ENCODE data around the gene FAM184B. TPM values are rescaled to one million over a fixed set of nuclear protein-coding genes. Genes with fewer than 3 reads are reported as not detected.

Gene FAM184B
- polyA plus RNA-seq, 1 experiment, result 0.01 TPM

GRCh38 chr4:17778431-17778830, 3.0 kb downstream of the FAM184B start:
- TF ChIP-seq CTCF (IDR thresholded peaks at IDR 0.05; ENCODE audit: insufficient read depth, low read depth, low read length), result no peak
- ChIA-PET POLR2A (no interaction called here), CTCF (interaction anchor here (1.0 kb wide), 1 partner anchor 29 kb away, joined by 3 read pairs; no protein-coding TSS in a partner anchor)
- Histone ChIP-seq H3K27me3 (ENCODE audit: control insufficient read depth, insufficient read depth, low read length) (peaks cover 15% of the 10 kb centered on the region), H3K4me3 (ENCODE audit: low read depth, low read length) (no peak overlapping the region), H3K36me3 (ENCODE audit: control insufficient read depth, insufficient read depth, low read length) (no peaks in the 10 kb centered on the region)
- DNase-seq (ENCODE audit: low read depth), result no peak

- Histone ChIP-seq H3K4me3 (ENCODE audit: low read depth, low read length) (no peak overlapping the region), H3K36me3 (ENCODE audit: control insufficient read depth, insufficient read depth, low read length) (no peaks in the 10 kb centered on the region), H3K27me3 (ENCODE audit: control insufficient read depth, insufficient read depth, low read length) (no peaks in the 10 kb centered on the region)
- no peak for TF ChIP-seq CTCF (IDR thresholded peaks at IDR 0.05; ENCODE audit: insufficient read depth, low read depth, low read length)
- no peak for DNase-seq (ENCODE audit: low read depth)
- ChIA-PET CTCF (no interaction called here), POLR2A (no interaction called here)
These were observed 8.2 kb downstream of the FAM184B start for GRCh38 chr4:17773135-17773698.

- Histone ChIP-seq H3K36me3 (ENCODE audit: control insufficient read depth, insufficient read depth, low read length) (no peaks in the 10 kb centered on the region), H3K4me3 (ENCODE audit: low read depth, low read length) (no peak overlapping the region), H3K27me3 (ENCODE audit: control insufficient read depth, insufficient read depth, low read length) (no peaks in the 10 kb centered on the region)
- ChIA-PET CTCF (no interaction called here), POLR2A (no interaction called here)
- no peak for DNase-seq (ENCODE audit: low read depth)
- TF ChIP-seq CTCF (IDR thresholded peaks at IDR 0.05; ENCODE audit: insufficient read depth, low read depth, low read length), result no peak
These were observed 10.0 kb downstream of the FAM184B start for GRCh38 chr4:17771284-17771908.

GRCh38 chr4:17770845-17771244, 10.6 kb downstream of the FAM184B start:
- Histone ChIP-seq H3K27me3 (ENCODE audit: control insufficient read depth, insufficient read depth, low read length) (no peaks in the 10 kb centered on the region), H3K4me3 (ENCODE audit: low read depth, low read length) (no peak overlapping the region), H3K36me3 (ENCODE audit: control insufficient read depth, insufficient read depth, low read length) (no peaks in the 10 kb centered on the region)
- TF ChIP-seq CTCF (IDR thresholded peaks at IDR 0.05; ENCODE audit: insufficient read depth, low read depth, low read length), result no peak
- POLR2A ChIA-PET, result no interaction called here
- DNase-seq (ENCODE audit: low read depth), result no peak
- CTCF ChIA-PET, result no interaction called here

GRCh38 chr4:17769406-17770174, 11.8 kb downstream of the FAM184B start:
- no peak overlapping the region for H3K4me3 ChIP-seq (ENCODE audit: low read depth, low read length)
- POLR2A ChIA-PET, result no interaction called here
- no peaks in the 10 kb centered on the region for H3K36me3 ChIP-seq (ENCODE audit: control insufficient read depth, insufficient read depth, low read length)
- H3K27me3 ChIP-seq (ENCODE audit: control insufficient read depth, insufficient read depth, low read length), result no peaks in the 10 kb centered on the region; the same call in 1 of the 2 replicates
- CTCF ChIA-PET, result no interaction called here
- TF ChIP-seq CTCF (IDR thresholded peaks at IDR 0.05; ENCODE audit: insufficient read depth, low read depth, low read length), result no peak
- no peak for DNase-seq (ENCODE audit: low read depth)

All from BJ (cell line).